ENCODE results near the gene MTF1.

The MTF1 gene

DNA sequence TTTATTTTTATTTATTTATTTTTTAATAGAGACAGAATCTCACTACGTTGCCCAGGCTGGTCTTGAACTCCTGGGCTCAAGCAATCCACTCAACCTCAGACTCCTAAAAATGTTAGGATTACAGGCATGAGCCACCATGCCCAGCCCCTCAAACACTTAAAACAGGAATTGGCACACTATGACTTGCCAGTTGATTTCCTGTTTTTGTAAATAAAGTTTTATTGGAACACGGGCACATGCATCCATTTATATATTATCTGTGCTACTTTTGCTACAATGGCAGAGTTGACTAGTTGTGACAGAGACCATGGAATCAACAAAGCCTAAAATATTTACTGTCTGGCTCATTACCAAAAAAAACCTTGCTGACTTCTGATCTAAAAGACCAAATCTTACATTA is 35.4 kb downstream of the MTF1 start:
- Histone ChIP-seq H3K9ac (ENCODE audit: low read length) (no peak overlapping the region), H3K4me3 (ENCODE audit: low read length) (no peak overlapping the region), H3K27ac (ENCODE audit: low read length) (no peak overlapping the region), H3K36me3 (replicated peaks; ENCODE audit: low read depth, low read length) (peaks cover 27% of the 10 kb centered on the region), H3K4me1 (ENCODE audit: low read length) (peaks cover 20% of the 10 kb centered on the region), H3K27me3 (ENCODE audit: low read depth, low read length) (no peaks in the 10 kb centered on the region), H3K9me3 (ENCODE audit: insufficient read depth, low read length) (no peaks in the 10 kb centered on the region), H4K20me1 (ENCODE audit: insufficient read depth, low read length) (no peaks in the 10 kb centered on the region), H3K4me2 (ENCODE audit: low read length) (no peak overlapping the region), H2AFZ (ENCODE audit: low read depth, low read length) (no peak overlapping the region), H3K79me2 (ENCODE audit: low read length) (no peaks in the 10 kb centered on the region)
- TF ChIP-seq, protein P1, sequence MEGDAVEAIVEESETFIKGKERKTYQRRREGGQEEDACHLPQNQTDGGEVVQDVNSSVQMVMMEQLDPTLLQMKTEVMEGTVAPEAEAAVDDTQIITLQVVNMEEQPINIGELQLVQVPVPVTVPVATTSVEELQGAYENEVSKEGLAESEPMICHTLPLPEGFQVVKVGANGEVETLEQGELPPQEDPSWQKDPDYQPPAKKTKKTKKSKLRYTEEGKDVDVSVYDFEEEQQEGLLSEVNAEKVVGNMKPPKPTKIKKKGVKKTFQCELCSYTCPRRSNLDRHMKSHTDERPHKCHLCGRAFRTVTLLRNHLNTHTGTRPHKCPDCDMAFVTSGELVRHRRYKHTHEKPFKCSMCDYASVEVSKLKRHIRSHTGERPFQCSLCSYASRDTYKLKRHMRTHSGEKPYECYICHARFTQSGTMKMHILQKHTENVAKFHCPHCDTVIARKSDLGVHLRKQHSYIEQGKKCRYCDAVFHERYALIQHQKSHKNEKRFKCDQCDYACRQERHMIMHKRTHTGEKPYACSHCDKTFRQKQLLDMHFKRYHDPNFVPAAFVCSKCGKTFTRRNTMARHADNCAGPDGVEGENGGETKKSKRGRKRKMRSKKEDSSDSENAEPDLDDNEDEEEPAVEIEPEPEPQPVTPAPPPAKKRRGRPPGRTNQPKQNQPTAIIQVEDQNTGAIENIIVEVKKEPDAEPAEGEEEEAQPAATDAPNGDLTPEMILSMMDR (IDR thresholded peaks at IDR 0.05; ENCODE audit: low read depth, low read length), result no peak
- no peak for TF ChIP-seq EZH2phosphoT487 (IDR thresholded peaks at IDR 0.05; ENCODE audit: low read depth)

DNA sequence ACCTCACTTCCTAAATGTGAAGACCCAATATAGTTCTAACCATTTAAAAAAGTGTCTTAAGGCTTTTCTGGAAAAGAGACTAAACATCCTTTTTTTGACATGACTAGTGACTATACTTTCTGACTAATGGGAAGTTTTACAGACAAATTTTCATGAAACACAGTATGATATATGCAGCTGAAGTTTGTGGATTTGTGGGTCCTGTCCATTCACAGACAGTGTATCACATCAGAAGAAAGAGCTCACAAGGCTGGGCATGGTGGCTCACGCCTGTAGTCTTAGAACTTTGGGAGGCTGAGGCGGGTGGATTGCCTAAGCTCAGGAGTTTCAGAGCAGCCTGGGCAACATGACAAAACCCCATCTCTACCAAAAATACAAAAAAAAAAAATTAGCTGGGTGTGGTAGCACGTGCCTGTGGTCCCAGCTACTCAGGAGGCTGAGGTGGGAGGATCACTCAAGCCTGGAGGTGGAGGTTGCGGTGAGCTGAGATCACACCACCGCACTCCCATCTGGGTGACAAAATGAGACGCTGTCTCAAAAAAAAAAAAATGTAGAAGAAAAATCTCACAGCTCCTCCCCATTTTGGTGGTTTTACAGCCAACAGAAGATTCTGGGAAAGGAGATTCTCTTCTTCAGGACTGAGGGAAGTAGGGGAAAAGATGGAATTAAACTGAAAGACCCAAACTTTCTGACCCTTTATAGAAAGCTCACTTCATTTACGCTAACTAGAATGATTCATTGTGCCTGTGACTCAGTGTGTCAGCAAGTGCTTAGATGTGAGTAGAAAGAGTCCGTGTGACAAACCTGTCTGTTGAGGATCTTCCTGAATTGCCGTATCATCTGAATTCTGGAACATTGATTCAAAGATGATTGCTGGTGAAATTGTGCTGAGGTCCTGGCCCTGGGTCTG is 36.2 kb downstream of the MTF1 start:
- Histone ChIP-seq H3K36me3 (replicated peaks; ENCODE audit: low read depth, low read length) (peaks cover 29% of the 10 kb centered on the region), H3K27ac (ENCODE audit: low read length) (no peak overlapping the region)
- TF ChIP-seq EZH2phosphoT487 (IDR thresholded peaks at IDR 0.05; ENCODE audit: low read depth), result no peak
- TF ChIP-seq, protein P1 (IDR thresholded peaks at IDR 0.05; ENCODE audit: low read depth, low read length), result no peak

DNA sequence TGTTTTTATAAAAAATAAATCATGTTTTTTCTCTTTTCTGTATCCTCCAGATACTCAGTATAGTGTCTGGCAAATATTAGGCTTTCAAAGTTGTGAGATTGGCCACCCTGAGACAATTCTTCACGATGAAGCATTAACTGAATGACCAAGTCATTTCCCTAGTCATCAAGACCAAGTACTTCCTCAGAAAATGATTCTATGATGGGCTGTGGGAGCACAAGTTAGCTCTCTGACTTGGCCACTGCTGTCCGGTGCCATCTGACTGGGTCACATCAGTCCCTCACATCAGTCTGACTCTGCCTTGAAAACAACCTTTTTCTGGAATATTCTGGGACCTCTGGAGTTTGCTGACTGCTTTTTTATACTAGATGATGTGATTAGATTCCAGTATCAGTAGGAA is 37.9 kb downstream of the MTF1 start:
- no peaks in the 10 kb centered on the region for H4K20me1 ChIP-seq (ENCODE audit: insufficient read depth, low read length)
- no peaks in the 10 kb centered on the region for H3K79me2 ChIP-seq (ENCODE audit: low read length)
- peaks cover 36% of the 10 kb centered on the region for H3K36me3 ChIP-seq (replicated peaks; ENCODE audit: low read depth, low read length)
- TF ChIP-seq, protein P1 (IDR thresholded peaks at IDR 0.05; ENCODE audit: low read depth, low read length), result no peak
- peaks cover 20% of the 10 kb centered on the region for H3K4me1 ChIP-seq (ENCODE audit: low read length)
- no peak overlapping the region for H3K4me2 ChIP-seq (ENCODE audit: low read length)
- H3K9ac ChIP-seq (ENCODE audit: low read length), result no peak overlapping the region
- no peak overlapping the region for H2AFZ ChIP-seq (ENCODE audit: low read depth, low read length)
- no peaks in the 10 kb centered on the region for H3K9me3 ChIP-seq (ENCODE audit: insufficient read depth, low read length)
- H3K27ac ChIP-seq (ENCODE audit: low read length), result no peak overlapping the region
- H3K27me3 ChIP-seq (ENCODE audit: low read depth, low read length), result no peaks in the 10 kb centered on the region
- no peak overlapping the region for H3K4me3 ChIP-seq (ENCODE audit: low read length)

More for the DNA sequence above, 36.2 kb downstream of the MTF1 start:
- Histone ChIP-seq H3K4me2 (ENCODE audit: low read length) (no peak overlapping the region), H3K79me2 (ENCODE audit: low read length) (no peaks in the 10 kb centered on the region), H2AFZ (ENCODE audit: low read depth, low read length) (no peak overlapping the region), H3K4me1 (ENCODE audit: low read length) (peaks cover 20% of the 10 kb centered on the region), H3K27me3 (ENCODE audit: low read depth, low read length) (no peaks in the 10 kb centered on the region), H3K9me3 (ENCODE audit: insufficient read depth, low read length) (no peaks in the 10 kb centered on the region), H4K20me1 (ENCODE audit: insufficient read depth, low read length) (no peaks in the 10 kb centered on the region), H3K4me3 (ENCODE audit: low read length) (no peak overlapping the region), H3K9ac (ENCODE audit: low read length) (no peak overlapping the region)

DNA sequence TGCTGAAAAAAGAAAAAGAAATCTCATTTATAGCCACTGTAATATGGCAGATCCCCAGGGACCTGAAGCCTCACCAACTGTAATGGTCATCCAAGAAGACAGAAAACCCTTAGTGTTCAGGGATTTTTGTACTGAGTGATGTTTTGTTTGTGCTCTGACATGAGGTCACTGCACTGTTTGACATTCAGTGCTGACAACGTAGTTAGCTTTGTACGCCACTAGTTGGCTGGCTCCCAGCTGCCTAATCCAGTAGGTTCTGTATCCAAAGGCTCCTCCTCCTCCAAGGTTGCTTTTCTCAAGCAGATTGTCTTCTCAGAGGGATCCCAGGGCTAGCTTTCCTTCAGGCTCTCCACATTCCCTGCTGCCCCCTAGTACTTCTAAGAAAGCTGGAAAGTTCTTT is 41.9 kb downstream of the MTF1 start:
- no peak overlapping the region for H2AFZ ChIP-seq (ENCODE audit: low read depth, low read length)
- peaks cover 20% of the 10 kb centered on the region for H3K4me1 ChIP-seq (ENCODE audit: low read length)
- H3K27me3 ChIP-seq (ENCODE audit: low read depth, low read length), result no peaks in the 10 kb centered on the region
- H3K79me2 ChIP-seq (ENCODE audit: low read length), result no peaks in the 10 kb centered on the region
- no peak overlapping the region for H3K27ac ChIP-seq (ENCODE audit: low read length)
- no peak overlapping the region for H3K4me2 ChIP-seq (ENCODE audit: low read length)
- H3K36me3 ChIP-seq (replicated peaks; ENCODE audit: low read depth, low read length), result peaks cover 32% of the 10 kb centered on the region
- H3K9me3 ChIP-seq (ENCODE audit: insufficient read depth, low read length), result no peaks in the 10 kb centered on the region
- no peak overlapping the region for H3K4me3 ChIP-seq (ENCODE audit: low read length)
- H4K20me1 ChIP-seq (ENCODE audit: insufficient read depth, low read length), result no peaks in the 10 kb centered on the region
- no peak overlapping the region for H3K9ac ChIP-seq (ENCODE audit: low read length)
- TF ChIP-seq EZH2phosphoT487 (IDR thresholded peaks at IDR 0.05; ENCODE audit: low read depth), result no peak
- TF ChIP-seq, protein P1 (IDR thresholded peaks at IDR 0.05; ENCODE audit: low read depth, low read length), result no peak
